Liver (tissue), 9 donors: ENCODE results near the gene CRYZL1. TPM values are rescaled to one million over a fixed set of nuclear protein-coding genes. Genes with fewer than 3 reads are reported as not detected.

Source experiments
- DNase-seq: peaks from one replicate; pipeline ENCODE4 v3.0.0-alpha.2; 2017; ENCODE audit warnings: low spot score
- H3K27ac ChIP-seq, 2 donors: one replicate each; pipeline ENCODE4 v1.7.0; 2013; ENCODE audit warnings: inconsistent platforms in 2 of 2, low read length in 2 of 2, control low read depth in 1 of 2, low read depth in 1 of 2, mild to moderate bottlenecking in 1 of 2
- H3K27me3 ChIP-seq, 4 donors: one replicate each; pipeline versions ENCODE4 v1.6.1 to v1.7.0; 2013; ENCODE audit warnings: low read length in 3 of 4, inconsistent platforms in 1 of 4, mild to moderate bottlenecking in 1 of 4, moderate library complexity in 1 of 4; ENCODE audit not compliant: control insufficient read depth in 4 of 4, insufficient read depth in 4 of 4
- H3K36me3 ChIP-seq, 4 donors: one replicate each; pipeline versions ENCODE4 v1.6.1 to v1.7.0; 2013; ENCODE audit warnings: low read length in 3 of 4, mild to moderate bottlenecking in 3 of 4, low read depth in 1 of 4, moderate library complexity in 1 of 4; ENCODE audit not compliant: control insufficient read depth in 4 of 4, insufficient read depth in 3 of 4
- H3K4me1 ChIP-seq, 4 donors: one replicate each; pipeline versions ENCODE4 v1.6.1 to v1.7.0; 2013; ENCODE audit warnings: low read length in 3 of 4, mild to moderate bottlenecking in 3 of 4, moderate library complexity in 1 of 4; ENCODE audit not compliant: control insufficient read depth in 4 of 4, insufficient read depth in 4 of 4
- H3K4me3 ChIP-seq, 3 donors: one replicate each; pipeline versions ENCODE4 v1.6.1 to v1.7.0; 2013; ENCODE audit warnings: low read length in 3 of 3, control low read depth in 1 of 3, low read depth in 1 of 3, mild to moderate bottlenecking in 1 of 3
- H3K9ac ChIP-seq, 2 donors: one replicate each; pipeline ENCODE4 v1.7.0; 2013; ENCODE audit warnings: low read length in 2 of 2, mild to moderate bottlenecking in 2 of 2, moderate library complexity in 2 of 2, control low read depth in 1 of 2, low read depth in 1 of 2
- H3K9me3 ChIP-seq, 4 donors: one replicate each; pipeline versions ENCODE4 v1.6.1 to v1.7.0; 2013; ENCODE audit warnings: low read length in 3 of 4; ENCODE audit not compliant: control insufficient read depth in 4 of 4
- CTCF ChIP-seq: fragments of 150-350 bp; IDR thresholded peaks from 2 replicates; pipeline ENCODE4 v1.5.1; 2017; ENCODE audit warnings: improper control_type of control experiment, low read depth, low read length; ENCODE audit not compliant: missing input control
- EGR1 ChIP-seq, 2 donors: IDR thresholded peaks; 2 replicates each; pipeline ENCODE4 v1.6.1; 2016 to 2018; ENCODE audit warnings: antibody characterized with exemption in 2 of 2, low read depth in 2 of 2
- FOXA1 ChIP-seq: IDR thresholded peaks from 2 replicates; pipeline ENCODE4 v1.6.1; 2016; ENCODE audit warnings: antibody characterized with exemption
- FOXA2 ChIP-seq: IDR thresholded peaks from 2 replicates; pipeline ENCODE4 v1.6.1; 2016; ENCODE audit warnings: antibody characterized with exemption
- GABPA ChIP-seq, 2 donors: IDR thresholded peaks in 1 of 2; conservative IDR thresholded peaks in 1 of 2; 2 replicates each; pipeline ENCODE4 v1.6.1; 2016; ENCODE audit warnings: antibody characterized with exemption in 2 of 2, mild to moderate bottlenecking in 1 of 2, moderate library complexity in 1 of 2
- HNF4A ChIP-seq, 2 donors: conservative IDR thresholded peaks; 2 replicates each; pipeline ENCODE4 v1.6.1; 2016; ENCODE audit warnings: antibody characterized with exemption in 2 of 2, mild to moderate bottlenecking in 2 of 2
- HNF4G ChIP-seq: IDR thresholded peaks from 2 replicates; pipeline ENCODE4 v1.6.1; 2016; ENCODE audit warnings: antibody characterized with exemption
- JUND ChIP-seq, 2 donors: IDR thresholded peaks; 2 replicates each; pipeline ENCODE4 v1.6.1; 2016; ENCODE audit warnings: antibody characterized with exemption in 2 of 2
- MAX ChIP-seq: IDR thresholded peaks from 2 replicates; pipeline ENCODE4 v1.6.1; 2016; ENCODE audit warnings: antibody characterized with exemption
- NR2F2 ChIP-seq: IDR thresholded peaks from 2 replicates; pipeline ENCODE4 v1.6.1; 2016; ENCODE audit warnings: antibody characterized with exemption
- RAD21 ChIP-seq, 2 donors: IDR thresholded peaks; 2 replicates each; pipeline ENCODE4 v1.6.1; 2016; ENCODE audit warnings: antibody characterized with exemption in 2 of 2, mild to moderate bottlenecking in 2 of 2
- REST ChIP-seq: IDR thresholded peaks from 2 replicates; pipeline ENCODE4 v1.6.1; 2016; ENCODE audit warnings: antibody characterized with exemption, mild to moderate bottlenecking
- RXRA ChIP-seq, 2 donors: IDR thresholded peaks; 2 replicates each; pipeline ENCODE4 v1.6.1; 2017 to 2018; ENCODE audit warnings: antibody characterized with exemption in 2 of 2, mild to moderate bottlenecking in 1 of 2
- SP1 ChIP-seq: IDR thresholded peaks from 2 replicates; pipeline ENCODE4 v1.6.1; 2018; ENCODE audit warnings: antibody characterized with exemption, mild to moderate bottlenecking
- TAF1 ChIP-seq: conservative IDR thresholded peaks from 2 replicates; pipeline ENCODE4 v1.6.1; 2016; ENCODE audit warnings: antibody characterized with exemption, mild to moderate bottlenecking
- YY1 ChIP-seq: IDR thresholded peaks from 2 replicates; pipeline ENCODE4 v1.6.1; 2016; ENCODE audit warnings: antibody characterized with exemption, mild to moderate bottlenecking
- WGBS: extraction: QIAGEN DNeasy Blood & Tissue Kit; methylation state at CpG from one replicate; pipeline ENCODE4 v1.1.7; 2013; 5-methylcytosine and 5-hydroxymethylcytosine counted together
- polyA plus RNA-seq, 2 donors: library from polyadenylated mRNA; stranded (reverse) in 1 of 2; unstranded in 1 of 2; fragments of 200-250 nt in 1 of 2; fragments of >200 nt in 1 of 2; fragmentation: Nextera tagmentation in 1 of 2; extraction: Ambion mirVana in 1 of 2; gene quantifications; one replicate each; pipeline versions ENCODE4 v1.2.1 to v1.2.3, GENCODE V29; 2013 to 2015
- total RNA-seq, 2 donors: library from RNA; depleted of rRNA; stranded (reverse); fragments of >200 nt; gene quantifications; one replicate each; pipeline ENCODE4 v1.2.3, GENCODE V29; 2014
- TF ChIP-seq, protein P1 (sequence below): IDR thresholded peaks from 2 replicates; pipeline ENCODE4 v1.6.1; 2016; ENCODE audit warnings: antibody characterized with exemption
- TF ChIP-seq, protein P2 (sequence below): IDR thresholded peaks from 2 replicates; pipeline ENCODE4 v1.6.1; 2016; ENCODE audit warnings: antibody characterized with exemption
- donor health status: healthy.
- donor health status: healthy.
- donor health status: healthy.
- donor health status: healthy.
- donor health status: healthy.

Gene CRYZL1
- total and polyA plus RNA-seq, 4 donors = 6.8 to 18.1 (median 11.5) TPM

DNA sequence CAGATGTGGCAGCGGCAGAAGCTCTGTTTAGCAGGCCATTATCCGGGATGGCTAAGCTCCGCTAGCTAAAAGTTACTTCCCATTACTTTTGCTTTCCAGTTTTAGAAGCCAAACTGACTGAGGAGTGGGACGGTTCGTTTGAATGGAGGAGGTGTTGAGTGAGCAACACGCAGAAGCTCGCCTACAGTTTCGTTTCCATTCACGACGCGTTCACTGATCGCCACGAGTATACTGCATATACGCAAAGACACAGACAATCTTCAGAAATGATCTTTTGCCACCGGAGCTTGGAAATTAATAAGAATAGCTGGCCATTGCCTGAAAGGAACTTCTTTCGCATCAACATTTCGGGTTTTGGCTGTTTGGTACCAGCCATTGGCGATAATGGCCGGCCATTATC, 84.1 kb downstream of the CRYZL1 start:
- Histone ChIP-seq H3K27me3 (no peaks in the 10 kb centered on the region), H3K9me3 (no peaks in the 10 kb centered on the region), H3K4me1 (peaks cover 0 to 3% (median 0%) of the 10 kb centered on the region in 4 donors), H3K27ac (no peak overlapping the region), H3K36me3 (peaks cover 21 to 77% (median 69%) of the 10 kb centered on the region in 4 donors), H3K9ac (no peak overlapping the region), H3K4me3 (no peak overlapping the region)
- TF ChIP-seq HNF4G (no peak), EGR1 (IDR thresholded peaks at IDR 0.05; ENCODE audit: low read depth in 2 of 2) (no peak), MAX (no peak), CTCF (no peak), HNF4A (conservative IDR thresholded peaks at IDR 0.05) (no peak), FOXA1 (no peak), JUND (IDR thresholded peaks at IDR 0.05) (no peak), RAD21 (IDR thresholded peaks at IDR 0.05) (no peak), YY1 (no peak), SP1 (no peak), GABPA (IDR thresholded peaks at IDR 0.05 in 1 of 2, conservative IDR thresholded peaks at IDR 0.05 in 1 of 2) (no peak)
- TF ChIP-seq, protein P1, sequence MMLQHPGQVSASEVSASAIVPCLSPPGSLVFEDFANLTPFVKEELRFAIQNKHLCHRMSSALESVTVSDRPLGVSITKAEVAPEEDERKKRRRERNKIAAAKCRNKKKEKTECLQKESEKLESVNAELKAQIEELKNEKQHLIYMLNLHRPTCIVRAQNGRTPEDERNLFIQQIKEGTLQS = no peak
- TF ChIP-seq, protein P2, sequence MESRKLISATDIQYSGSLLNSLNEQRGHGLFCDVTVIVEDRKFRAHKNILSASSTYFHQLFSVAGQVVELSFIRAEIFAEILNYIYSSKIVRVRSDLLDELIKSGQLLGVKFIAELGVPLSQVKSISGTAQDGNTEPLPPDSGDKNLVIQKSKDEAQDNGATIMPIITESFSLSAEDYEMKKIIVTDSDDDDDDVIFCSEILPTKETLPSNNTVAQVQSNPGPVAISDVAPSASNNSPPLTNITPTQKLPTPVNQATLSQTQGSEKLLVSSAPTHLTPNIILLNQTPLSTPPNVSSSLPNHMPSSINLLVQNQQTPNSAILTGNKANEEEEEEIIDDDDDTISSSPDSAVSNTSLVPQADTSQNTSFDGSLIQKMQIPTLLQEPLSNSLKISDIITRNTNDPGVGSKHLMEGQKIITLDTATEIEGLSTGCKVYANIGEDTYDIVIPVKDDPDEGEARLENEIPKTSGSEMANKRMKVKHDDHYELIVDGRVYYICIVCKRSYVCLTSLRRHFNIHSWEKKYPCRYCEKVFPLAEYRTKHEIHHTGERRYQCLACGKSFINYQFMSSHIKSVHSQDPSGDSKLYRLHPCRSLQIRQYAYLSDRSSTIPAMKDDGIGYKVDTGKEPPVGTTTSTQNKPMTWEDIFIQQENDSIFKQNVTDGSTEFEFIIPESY = no peak
- DNase-seq = no peak
- 98% methylated on average over 19 of the region's 19 CpGs for WGBS

- no peak for TF ChIP-seq NR2F2
- no peak for TF ChIP-seq FOXA1
- no peak for TF ChIP-seq TAF1
- TF ChIP-seq YY1 = no peak
- TF ChIP-seq SP1 = no peak
- TF ChIP-seq FOXA2 = no peak
- TF ChIP-seq, protein P1 = no peak
- no peak for TF ChIP-seq HNF4G
- no peak for TF ChIP-seq EGR1 (IDR thresholded peaks at IDR 0.05; ENCODE audit: low read depth in 2 of 2)
- no peak for TF ChIP-seq RAD21 (IDR thresholded peaks at IDR 0.05)
- TF ChIP-seq REST = no peak
- TF ChIP-seq RXRA (IDR thresholded peaks at IDR 0.05) = no peak
- no peak overlapping the region for H3K27ac ChIP-seq
- no peaks in the 10 kb centered on the region for H3K27me3 ChIP-seq
- H3K4me3 ChIP-seq = no peak overlapping the region
- no peak for DNase-seq
- peaks cover 0 to 3% (median 0%) of the 10 kb centered on the region in 4 donors for H3K4me1 ChIP-seq
- 98% methylated on average over 32 of the region's 32 CpGs for WGBS
- H3K36me3 ChIP-seq = peaks cover 38 to 83% (median 81%) of the 10 kb centered on the region in 4 donors
- H3K9ac ChIP-seq = no peak overlapping the region
- no peaks in the 10 kb centered on the region for H3K9me3 ChIP-seq
Observed at GRCh38 chr21:33554982-33555344, 86.6 kb downstream of the CRYZL1 start.
